Stimulated activated CD8-positive, alpha-beta memory T cell treated with anti-CD3 and anti-CD28 coated beads, Interleukin-2, amount 100 ng/mL, for 48 hours (primary cell): ENCODE results near the gene CCDC146.
"Not testable (repeated sequence)": the region's sequence is repeated elsewhere in the genome, so short reads cannot be mapped to it uniquely, and the experiment has no call there.

Experiments used
- DNase-seq, 2 donors: peaks; one replicate each; pipeline ENCODE4 v3.0.0-alpha.2; 2020; ENCODE audit warnings: low read depth in 2 of 2

CCDC146 gene, protein sequence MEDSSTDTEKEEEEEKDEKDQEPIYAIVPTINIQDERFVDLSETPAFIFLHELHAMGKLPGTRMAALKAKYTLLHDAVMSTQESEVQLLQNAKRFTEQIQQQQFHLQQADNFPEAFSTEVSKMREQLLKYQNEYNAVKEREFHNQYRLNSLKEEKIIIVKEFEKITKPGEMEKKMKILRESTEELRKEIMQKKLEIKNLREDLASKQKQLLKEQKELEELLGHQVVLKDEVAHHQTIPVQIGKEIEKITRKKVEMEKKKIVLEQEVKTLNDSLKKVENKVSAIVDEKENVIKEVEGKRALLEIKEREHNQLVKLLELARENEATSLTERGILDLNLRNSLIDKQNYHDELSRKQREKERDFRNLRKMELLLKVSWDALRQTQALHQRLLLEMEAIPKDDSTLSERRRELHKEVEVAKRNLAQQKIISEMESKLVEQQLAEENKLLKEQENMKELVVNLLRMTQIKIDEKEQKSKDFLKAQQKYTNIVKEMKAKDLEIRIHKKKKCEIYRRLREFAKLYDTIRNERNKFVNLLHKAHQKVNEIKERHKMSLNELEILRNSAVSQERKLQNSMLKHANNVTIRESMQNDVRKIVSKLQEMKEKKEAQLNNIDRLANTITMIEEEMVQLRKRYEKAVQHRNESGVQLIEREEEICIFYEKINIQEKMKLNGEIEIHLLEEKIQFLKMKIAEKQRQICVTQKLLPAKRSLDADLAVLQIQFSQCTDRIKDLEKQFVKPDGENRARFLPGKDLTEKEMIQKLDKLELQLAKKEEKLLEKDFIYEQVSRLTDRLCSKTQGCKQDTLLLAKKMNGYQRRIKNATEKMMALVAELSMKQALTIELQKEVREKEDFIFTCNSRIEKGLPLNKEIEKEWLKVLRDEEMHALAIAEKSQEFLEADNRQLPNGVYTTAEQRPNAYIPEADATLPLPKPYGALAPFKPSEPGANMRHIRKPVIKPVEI

DNA sequence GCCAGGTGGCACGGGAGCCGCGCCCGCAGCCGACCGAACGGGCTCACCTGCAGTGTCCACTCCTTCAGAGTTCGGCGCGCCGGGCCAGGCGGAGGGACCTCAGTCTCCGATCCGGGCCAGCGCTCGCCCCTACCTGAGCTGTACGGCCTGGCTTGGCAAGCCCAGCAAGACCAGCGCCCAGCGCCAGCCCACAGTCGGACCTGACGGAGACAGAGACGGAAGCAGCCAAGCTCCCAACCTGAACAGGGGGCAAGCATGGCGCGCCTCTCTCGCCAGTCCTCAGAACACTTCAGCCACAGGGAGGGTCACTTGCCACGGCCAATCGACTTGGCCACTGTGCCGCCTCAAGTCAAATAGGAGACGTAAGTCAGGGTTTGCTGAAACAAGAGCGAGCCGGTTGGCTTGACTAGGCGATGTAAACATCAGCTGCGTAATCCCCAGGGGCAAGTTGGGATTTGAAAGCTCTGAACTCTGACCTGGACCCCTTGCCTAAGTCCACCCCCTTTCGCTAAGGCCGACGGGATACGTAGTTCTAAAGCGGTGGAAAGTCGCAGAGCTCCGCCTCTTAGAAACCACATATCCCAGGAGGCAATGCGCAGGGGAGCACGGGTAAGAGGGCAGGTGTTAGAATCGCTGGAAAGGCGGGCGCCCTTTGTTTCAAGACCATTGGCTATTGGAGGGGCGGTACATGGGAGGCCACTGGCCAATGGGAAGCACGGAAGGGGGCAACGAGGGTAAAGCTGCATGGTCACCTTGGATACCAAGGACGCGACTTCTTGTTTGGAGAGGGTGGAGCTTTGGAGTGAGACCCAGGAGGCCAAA lies at the start of gene CCDC146:
TSS of gene CCDC146 (plus strand) at position 756 of the 822 bp plus-strand sequence. CDS start 45,054 bp downstream, outside the sequence.
- DNase-seq = peak; percentile 76 to 87

DNA sequence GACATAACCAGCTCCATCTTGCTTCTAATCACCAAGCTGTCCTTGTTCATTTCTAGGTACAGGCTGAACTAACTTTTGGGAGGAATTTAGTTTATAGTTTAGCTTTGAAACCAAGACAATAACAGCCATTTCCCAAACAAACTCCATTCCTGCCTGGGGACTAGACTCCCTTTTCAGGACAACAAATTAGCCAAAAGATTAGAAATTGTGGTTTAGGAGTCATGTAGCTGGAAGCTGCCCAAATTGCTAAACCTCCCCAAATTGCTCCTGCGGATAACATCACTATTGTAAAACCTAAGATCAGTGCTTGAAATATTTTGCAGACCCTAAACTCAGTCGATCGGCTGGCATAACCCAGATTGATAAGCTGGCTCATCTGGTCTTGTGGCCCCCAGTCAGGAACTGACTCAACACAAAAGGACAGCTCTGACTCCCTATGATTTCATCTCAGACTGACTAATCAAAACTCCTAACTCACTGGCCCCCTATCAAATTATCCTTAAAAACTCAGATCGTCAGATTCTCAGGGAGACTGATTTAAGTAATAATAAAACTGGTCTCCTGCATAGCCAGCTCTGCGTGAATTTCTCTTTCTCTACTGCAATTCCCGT lies 47.5 kb upstream of the CCDC146 start:
- DNase-seq = not testable (repeated sequence)

DNA sequence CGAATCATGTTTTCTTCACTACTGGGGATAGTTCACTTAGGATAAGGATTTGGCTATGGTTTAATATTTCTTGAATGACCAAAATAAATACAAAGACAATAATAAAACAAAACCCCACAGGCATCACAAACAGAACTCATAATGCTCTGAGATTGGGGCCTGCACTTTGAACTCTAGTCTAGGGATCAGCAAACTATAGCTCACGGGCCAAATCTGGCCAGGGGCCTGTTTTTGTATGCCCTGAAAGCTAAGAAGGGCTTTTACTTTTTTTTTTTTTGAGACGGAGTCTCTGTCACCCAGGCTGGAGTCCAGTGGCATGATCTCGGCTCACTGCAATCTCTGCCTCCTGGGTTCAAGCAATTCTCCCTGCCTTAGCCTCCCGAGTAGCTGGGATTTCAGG lies 45.4 kb upstream of the CCDC146 start:
- DNase-seq = not testable (repeated sequence)

DNA sequence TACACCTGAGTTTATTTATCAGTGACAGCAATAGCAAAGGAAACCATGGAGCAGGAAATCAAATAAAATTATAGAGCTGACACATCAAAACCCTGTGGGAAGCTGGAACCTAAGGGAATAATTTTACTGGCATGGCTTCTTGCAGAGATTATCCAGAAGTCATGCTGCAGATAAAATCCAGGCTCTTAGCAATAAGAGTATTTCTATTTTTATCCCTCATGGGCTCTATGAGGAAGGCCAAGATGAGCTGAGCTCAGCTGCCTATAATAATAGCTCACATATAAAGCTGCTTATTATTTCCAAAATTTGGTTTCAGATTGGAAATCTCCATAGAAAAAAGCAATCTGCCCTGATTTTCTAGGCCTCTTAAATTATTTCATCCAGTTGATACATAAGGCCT lies 43.3 kb upstream of the CCDC146 start:
- not testable (repeated sequence) for DNase-seq

DNA sequence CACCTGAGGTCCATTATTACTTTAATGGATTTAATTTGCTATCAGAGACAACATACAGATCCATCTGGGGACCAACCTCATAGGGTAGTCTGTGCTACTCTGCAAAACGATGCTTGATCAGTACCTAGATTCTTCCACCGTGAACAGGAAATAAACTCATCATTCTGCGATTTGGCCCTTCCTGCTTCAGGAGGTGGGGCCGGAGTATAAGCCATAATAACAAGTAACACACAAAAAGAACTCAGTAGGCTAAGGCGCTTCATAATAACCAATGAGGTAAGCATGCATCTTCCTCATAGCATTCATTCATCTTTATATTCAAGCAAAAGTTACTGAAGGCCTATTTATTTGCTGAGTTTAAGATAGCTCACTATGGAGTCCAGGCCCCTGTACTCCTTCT lies 42.8 kb upstream of the CCDC146 start:
- DNase-seq = not testable (repeated sequence)

DNA sequence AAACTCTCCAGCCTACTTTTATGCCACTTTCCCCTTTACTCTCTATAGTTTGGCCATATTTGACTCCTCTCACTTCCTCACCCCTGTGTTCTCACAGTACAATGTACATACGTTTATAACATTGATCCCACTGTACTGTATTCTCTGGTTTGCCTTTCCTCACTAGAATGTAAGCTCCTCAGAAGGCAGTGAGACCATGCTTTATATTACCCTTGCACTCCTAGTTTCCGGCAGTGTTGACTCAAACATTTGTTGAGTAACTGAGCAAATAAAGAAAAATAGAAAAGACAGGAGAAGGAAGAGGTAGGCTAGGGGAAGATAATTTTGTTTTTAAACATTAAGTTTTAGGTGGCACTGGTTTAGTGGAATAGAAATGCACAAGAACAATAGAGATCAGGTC lies 42.2 kb upstream of the CCDC146 start:
- not testable (repeated sequence) for DNase-seq

DNA sequence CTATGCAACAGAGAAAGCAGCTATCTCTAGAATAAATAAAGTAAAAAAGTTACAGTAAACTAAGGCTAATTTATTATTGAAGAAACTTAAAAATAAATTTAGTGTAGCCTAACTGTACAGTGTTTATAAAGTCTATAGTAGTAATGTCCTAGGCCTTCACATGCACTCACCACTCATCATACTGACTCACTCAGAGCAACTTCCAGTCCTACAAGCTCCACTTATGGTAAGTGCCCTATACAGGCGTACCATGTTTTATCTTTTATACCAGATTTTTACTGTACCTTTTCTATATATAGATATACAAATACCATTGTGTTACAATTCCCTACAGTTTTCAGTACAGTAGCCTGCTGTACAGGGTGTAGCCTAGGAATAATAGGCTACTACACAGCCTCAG lies 40.2 kb upstream of the CCDC146 start:
- DNase-seq = not testable (repeated sequence)

DNA sequence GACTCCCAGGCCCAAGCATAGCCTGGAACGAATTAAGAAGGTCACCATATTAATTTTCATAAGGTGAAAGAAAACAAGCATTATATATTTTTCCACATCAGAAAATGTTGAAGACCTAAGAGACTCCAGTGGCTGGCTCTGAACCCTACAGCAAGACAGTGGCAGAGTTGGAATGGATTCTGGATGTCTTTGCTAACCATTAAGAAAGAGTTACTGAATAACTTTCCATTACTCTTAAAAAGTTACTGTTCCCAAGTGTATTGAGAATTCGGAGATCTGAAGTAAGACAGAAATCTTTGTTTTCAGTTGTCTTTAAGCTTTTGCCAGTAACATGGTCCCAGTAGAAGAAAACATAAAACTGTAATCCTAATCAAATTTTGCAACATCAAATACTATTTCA lies 30.1 kb upstream of the CCDC146 start:
- not testable (repeated sequence) for DNase-seq

DNA sequence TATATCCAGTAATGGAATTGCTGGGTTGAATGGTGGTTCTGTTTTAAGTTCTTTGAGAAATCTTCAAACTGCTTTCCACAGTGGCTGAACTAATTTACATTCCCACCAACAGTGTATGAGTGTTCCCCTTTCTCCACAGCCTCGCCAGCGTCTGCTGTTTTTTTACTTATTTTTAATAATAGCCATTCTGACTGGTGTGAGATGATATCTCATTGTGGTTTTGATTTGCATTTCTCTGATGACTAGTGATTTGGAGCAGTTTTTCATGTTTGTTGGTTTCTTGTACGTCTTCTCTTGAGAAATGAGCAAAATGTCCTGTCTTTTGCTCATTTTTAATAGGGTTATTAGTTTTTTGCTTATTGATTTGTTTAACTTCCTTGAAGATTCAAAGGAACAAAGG lies 21.9 kb upstream of the CCDC146 start:
- DNase-seq = not testable (repeated sequence)

DNA sequence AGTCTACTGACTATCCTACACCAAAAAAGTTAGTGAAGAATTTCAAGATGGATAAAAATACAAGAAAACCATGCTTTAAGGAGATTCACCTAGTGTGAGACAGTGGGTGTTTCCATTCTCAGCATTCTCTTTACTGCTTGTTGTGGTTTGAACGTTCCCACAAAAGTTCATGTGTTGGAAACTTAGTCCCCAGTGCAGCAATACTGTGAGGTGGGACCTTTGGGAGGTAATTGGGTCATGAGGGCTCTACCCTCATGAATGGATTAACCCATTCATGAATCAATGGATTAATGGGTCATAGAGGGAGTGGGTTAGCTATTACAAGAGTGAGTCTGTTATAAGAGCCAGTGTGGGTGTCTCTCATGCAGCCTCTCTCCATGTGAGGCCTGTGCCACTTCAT lies 21.2 kb upstream of the CCDC146 start:
- DNase-seq = not testable (repeated sequence)

DNA sequence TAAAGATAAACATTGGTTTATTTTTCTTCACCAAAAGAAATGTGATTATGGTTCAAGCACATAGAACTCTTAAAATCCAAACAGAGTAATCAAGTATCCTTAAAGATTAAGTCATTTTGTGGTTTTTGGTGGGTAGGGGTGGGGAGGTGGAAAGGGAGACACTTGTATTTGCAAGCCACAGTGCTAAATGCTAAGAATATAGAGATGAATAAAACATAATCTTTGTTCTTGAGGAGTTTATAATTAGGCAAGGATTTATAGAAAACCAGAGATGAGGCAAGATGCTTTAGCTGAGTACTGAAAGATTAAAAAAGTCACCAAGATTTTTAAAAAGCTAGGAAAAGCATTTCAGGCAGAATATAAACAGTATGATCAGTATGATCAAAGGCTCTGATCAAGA lies 19.7 kb upstream of the CCDC146 start:
- not testable (repeated sequence) for DNase-seq

DNA sequence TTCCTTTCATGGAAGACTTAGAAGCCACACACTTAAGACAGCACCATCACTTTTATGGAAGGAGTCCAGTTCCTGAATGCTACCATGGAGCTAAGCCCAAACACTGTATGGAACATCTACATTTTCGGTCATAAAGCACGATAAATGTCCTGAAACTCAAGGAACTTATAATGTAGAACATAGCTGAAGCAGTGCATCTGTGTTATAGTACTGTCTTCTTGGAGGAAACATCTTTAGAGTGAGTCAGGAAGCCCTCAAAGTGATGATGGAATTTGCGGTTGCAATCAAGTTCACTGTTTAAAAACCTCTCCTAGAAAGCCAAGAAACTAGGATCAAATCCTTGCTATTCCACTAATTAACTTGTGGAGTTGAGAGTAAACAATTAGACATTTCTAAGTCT lies 16.5 kb upstream of the CCDC146 start:
- not testable (repeated sequence) for DNase-seq

DNA sequence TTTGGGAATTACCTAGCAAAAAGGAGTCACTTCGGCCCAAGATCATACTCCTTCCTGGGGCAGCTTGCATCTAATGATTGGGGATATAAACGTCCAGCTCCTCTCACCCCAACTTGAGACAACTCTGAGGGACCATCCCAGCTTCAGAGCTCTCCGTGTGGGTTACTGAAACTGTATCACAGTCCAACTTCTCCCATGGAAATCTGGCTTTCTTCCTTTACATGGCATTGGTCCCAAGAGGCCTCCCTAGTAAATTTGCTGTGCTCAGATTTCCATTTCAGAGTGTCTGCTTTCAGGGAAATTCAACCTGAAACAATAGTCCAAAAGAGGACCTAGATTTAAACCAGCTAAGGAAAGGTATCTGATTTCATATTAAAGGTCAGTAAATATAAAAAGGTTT lies 14.8 kb upstream of the CCDC146 start:
- not testable (repeated sequence) for DNase-seq

DNA sequence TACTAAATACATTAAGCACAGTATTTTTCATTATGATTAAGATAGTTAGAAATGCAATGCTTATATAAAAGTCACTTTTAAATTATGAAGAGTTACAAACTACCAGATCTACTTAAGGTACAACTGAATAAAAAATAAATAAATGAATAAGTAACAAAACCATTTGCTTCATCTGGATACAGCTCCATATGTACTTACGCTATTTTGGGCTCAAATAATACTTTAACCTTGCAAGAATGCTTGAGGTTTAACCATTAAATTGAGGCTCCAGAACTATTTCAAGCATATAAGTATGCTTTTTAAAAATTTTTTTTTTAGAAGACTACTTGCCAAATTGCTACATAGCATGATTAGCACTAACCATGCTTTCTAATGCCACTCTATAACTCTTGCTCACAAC lies 14.1 kb upstream of the CCDC146 start:
- DNase-seq = not testable (repeated sequence)

DNA sequence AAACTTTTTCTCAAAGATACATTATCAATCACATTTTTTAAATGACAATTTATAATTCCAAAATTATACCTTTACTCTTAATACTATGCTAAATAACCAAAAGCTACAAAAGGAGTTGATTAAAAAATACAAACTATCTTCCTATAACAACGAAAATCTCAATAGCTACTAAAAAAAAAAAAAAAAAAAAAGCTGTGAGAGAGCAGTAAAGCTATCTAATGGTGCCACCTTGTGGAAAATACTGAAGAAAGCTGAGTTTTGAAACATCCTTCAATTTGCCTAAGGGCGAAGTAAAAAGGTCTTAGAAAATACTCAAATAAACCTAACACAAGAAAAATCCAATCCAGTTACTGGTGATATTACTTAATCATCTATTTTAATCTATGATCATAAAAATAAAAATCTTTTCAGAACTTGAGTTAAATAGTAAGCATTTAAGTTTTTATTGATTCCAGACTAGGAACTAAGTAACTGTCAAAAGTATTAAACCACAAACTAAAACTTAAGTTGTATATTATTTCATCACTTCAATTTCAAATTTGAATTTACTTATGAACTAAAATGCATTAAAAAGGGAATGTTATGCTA lies 9.6 kb upstream of the CCDC146 start:
- DNase-seq = not testable (repeated sequence)

DNA sequence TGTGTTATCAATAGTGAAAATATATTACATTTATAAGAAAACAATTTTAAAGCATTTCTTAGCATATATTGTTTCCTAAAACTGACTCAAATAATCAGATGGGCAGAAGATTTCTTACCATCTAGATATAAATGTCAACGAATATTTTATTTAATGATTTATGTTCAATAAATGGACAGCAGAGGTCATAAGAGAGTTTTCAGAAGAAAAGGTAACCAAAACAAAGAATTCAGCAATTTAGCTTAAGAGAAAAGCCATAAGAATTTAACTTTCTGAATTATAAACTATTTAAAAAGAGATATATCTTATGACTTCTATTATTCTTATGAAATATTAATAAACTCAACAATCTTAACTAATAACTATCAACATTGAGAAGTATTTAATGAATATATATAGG lies 3.1 kb downstream of the CCDC146 start:
- not testable (repeated sequence) for DNase-seq

DNA sequence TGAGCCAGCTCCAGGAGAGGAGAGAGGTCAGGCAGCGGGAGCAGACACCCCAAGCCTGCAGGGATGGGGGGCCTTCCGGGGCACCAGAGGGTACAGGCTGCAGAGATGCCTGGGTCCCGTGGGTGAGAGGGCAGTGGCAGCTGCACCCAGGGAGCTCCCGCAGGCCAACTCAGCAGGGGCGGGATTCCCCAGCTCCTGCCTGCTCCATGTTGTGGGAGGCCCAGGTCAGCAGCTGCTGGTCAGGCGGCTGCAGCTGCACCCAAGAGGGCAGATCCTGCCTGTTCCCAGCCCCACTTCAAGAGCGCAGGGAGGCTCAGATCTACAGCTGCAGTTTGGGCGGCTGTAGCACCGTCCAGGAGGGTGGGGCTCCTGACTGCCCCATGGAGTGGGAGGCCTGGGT lies 4.6 kb downstream of the CCDC146 start:
- DNase-seq = not testable (repeated sequence)

DNA sequence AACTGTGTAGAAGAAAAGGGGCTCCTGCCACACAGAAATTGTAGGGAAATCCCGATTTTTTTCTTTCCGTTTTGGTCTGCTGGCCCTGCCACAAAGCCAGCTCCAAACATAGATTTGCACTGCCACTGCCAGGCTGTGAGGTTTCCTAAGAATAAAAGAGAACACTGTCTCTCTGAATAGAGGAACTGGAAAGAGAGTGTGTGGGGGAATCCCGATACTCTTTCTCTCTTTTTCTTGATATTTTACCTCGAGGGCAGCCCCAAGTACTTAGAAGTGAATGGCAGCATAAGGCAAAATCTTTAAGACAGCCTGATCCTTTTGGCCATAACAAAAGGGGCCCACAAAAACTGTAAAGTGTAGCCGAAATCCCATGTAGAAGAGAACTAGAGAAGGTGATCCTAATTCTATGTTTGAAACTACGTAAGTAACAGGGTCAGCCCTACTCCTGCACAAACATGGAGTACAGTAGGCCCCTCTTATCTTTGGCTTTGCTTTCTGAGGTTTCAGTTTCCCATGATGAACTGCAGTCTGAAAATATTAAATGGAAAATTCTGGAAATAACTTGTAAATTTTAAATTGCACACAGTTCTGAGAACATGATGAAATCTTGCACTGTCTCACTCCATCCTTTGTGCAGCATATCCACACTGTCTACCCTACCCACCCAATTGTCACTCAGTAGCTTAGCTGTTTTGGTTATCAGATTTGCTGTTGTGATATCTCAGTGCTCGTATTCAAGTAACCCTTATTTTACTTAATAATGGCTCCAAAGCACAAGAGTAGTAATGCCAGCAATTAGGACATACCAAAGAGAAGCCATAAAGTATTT lies 6.4 kb downstream of the CCDC146 start:
- DNase-seq = not testable (repeated sequence)

DNA sequence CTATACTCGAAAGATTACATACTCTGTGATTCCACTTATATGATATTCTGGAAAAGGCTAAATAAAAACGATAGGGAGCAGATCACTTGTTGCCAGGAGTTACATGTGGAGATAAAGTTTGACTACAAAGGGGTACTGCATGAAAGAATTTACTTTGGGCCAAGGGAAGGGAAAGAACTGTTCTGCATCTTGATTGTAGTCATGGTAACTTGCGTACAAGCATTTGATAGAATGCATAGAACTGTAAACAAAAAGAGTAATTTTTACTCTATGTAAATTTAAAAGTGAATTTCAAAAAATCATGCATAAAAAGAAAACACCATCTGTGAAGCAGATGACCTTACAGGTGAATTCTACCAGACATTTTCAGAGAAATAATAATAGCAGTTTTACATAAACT lies 9.4 kb downstream of the CCDC146 start:
- DNase-seq = not testable (repeated sequence)

DNA sequence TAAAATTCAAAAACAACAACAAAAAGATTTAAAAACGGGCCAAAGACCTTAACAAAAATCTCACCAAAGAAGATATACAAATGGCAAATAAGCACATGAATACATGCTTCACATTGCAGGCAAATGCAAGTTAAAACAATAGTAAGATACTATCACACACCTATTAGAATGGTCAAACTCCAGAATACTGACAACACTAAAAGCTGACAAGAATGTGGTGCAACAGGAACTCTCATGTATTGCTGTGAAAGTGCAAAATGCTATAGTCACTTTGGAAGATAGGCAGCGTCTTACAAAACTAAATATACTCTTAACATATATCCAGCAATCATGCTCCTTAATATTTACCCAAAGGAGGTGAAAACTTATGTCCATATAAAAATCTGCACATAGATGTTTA lies 16.3 kb downstream of the CCDC146 start:
- DNase-seq = not testable (repeated sequence)
